Neural cell (in vitro differentiated cells): ENCODE data around the gene MYH6.

Experiments used
- CTCF ChIP-seq: fragments of 450-650 bp; IDR thresholded peaks from 2 replicates; pipeline ENCODE4 v1.5.1; 2014; ENCODE audit warnings: antibody characterized with exemption, mild to moderate bottlenecking, moderate library complexity; ENCODE audit not compliant: poor library complexity, severe bottlenecking
- EZH2 ChIP-seq: fragments of 200-600, 300-800 bp; shearing (Covaris generic), sonication (generic); IDR thresholded peaks from 2 replicates; pipeline ENCODE4 v1.6.1; 2014; ENCODE audit warnings: antibody characterized with exemption, low read length, borderline replicate concordance, mild to moderate bottlenecking; ENCODE audit not compliant: insufficient read depth, poor library complexity, severe bottlenecking
- MXI1 ChIP-seq: fragments of 450-650 bp; conservative IDR thresholded peaks from 2 replicates; pipeline ENCODE4 v1.6.1; 2014; ENCODE audit warnings: antibody characterized with exemption, mild to moderate bottlenecking; ENCODE audit not compliant: poor library complexity, severe bottlenecking
- POLR2AphosphoS5 ChIP-seq: IDR thresholded peaks from 2 replicates; pipeline ENCODE4 v1.6.1; 2012
- REST ChIP-seq: IDR thresholded peaks from 2 replicates; pipeline ENCODE4 v1.6.1; 2012; ENCODE audit warnings: borderline replicate concordance
- TAF1 ChIP-seq: IDR thresholded peaks from 2 replicates; pipeline ENCODE4 v1.6.1; 2012; ENCODE audit warnings: low read depth

- TF ChIP-seq EZH2 = no peak
- TF ChIP-seq POLR2AphosphoS5 = no peak
- TF ChIP-seq REST = no peak
- no peak for TF ChIP-seq CTCF
- TF ChIP-seq TAF1 = no peak
- TF ChIP-seq MXI1 = no peak
Observed at GRCh38 chr14:23407516-23408306, at the start of gene MYH6.
